Activated B cell treated with CpG ODN at 0.5 μM for 24 hours (primary cell): Measurements from ENCODE around the gene GHR. TPM values are rescaled to one million over a fixed set of nuclear protein-coding genes. Genes with fewer than 3 reads are reported as not detected.

Experiments
- ATAC-seq: fragments of 200-7000 bp; cut with Tn5 transposase; one replicate; pipeline ENCODE4 v1.10.0; 2021; ENCODE audit warnings: low read depth, mild to moderate bottlenecking, moderate library complexity
- CTCF ChIA-PET: fragments of 350-600 bp; sonication (Branson Sonifier 250); formaldehyde crosslinking; loops from one replicate; lab custom pipeline; 2021; ENCODE audit warnings: antibody characterized with exemption; lab: Charles Lee
- POLR2A ChIA-PET: fragments of 350-600 bp; sonication (Branson Sonifier 250); formaldehyde crosslinking; loops from one replicate; lab custom pipeline; 2021; ENCODE audit warnings: antibody characterized with exemption; lab: Charles Lee
- DNase-seq: peaks from one replicate; pipeline ENCODE4 v3.0.0; 2022
- H3K27ac Mint-ChIP-seq: one replicate; pipeline ENCODE4 v1.8.0; 2020; ENCODE audit warnings: mixed read lengths
- H3K27me3 Mint-ChIP-seq: one replicate; pipeline ENCODE4 v1.8.0; 2021; ENCODE audit warnings: mixed read lengths
- H3K36me3 Mint-ChIP-seq: one replicate; pipeline ENCODE4 v1.8.0; 2021; ENCODE audit warnings: low read depth, mixed read lengths
- H3K4me1 Mint-ChIP-seq: one replicate; pipeline ENCODE4 v1.8.0; 2021; ENCODE audit warnings: mixed read lengths
- H3K4me3 Mint-ChIP-seq: one replicate; pipeline ENCODE4 v1.8.0; 2020; ENCODE audit warnings: mild to moderate bottlenecking, mixed read lengths
- H3K9me3 Mint-ChIP-seq: one replicate; pipeline ENCODE4 v1.8.0; 2020; ENCODE audit warnings: mixed read lengths
- intact Hi-C: fragments of 100-400 bp; cut with micrococcal nuclease; formaldehyde crosslinking; loops from one replicate; pipeline ENCODE4 v1.15.1; 2024
- total RNA-seq: library from RNA; stranded (reverse); gene quantifications from 2 replicates; pipeline ENCODE4 v1.2.3, GENCODE V29; 2022
- TF ChIP-seq, protein P1 (sequence below): fragments of 200-600 bp; IDR thresholded peaks from one replicate; pipeline ENCODE4 v1.8.0; 2022; ENCODE audit warnings: antibody characterized with exemption, mild to moderate bottlenecking

The GHR gene
- total RNA-seq, 1 donor from 2014 or later = not detected

GRCh38 chr5:42579320-42579719, 156.1 kb downstream of the GHR start:
- intact Hi-C loops = no loop called here
- ChIA-PET CTCF (interaction anchor here (0.8 kb wide), 1 partner anchor 723 kb away, joined by 3 read pairs; no protein-coding TSS in a partner anchor), POLR2A (no interaction called here)
- Mint-ChIP-seq H3K4me3 (no peak overlapping the region), H3K9me3 (no peaks in the 10 kb centered on the region), H3K27me3 (peaks cover 10% of the 10 kb centered on the region), H3K36me3 (no peaks in the 10 kb centered on the region), H3K4me1 (peaks cover 3% of the 10 kb centered on the region), H3K27ac (no peak overlapping the region)
- TF ChIP-seq, protein P1, sequence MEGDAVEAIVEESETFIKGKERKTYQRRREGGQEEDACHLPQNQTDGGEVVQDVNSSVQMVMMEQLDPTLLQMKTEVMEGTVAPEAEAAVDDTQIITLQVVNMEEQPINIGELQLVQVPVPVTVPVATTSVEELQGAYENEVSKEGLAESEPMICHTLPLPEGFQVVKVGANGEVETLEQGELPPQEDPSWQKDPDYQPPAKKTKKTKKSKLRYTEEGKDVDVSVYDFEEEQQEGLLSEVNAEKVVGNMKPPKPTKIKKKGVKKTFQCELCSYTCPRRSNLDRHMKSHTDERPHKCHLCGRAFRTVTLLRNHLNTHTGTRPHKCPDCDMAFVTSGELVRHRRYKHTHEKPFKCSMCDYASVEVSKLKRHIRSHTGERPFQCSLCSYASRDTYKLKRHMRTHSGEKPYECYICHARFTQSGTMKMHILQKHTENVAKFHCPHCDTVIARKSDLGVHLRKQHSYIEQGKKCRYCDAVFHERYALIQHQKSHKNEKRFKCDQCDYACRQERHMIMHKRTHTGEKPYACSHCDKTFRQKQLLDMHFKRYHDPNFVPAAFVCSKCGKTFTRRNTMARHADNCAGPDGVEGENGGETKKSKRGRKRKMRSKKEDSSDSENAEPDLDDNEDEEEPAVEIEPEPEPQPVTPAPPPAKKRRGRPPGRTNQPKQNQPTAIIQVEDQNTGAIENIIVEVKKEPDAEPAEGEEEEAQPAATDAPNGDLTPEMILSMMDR = no peak
- DNase-seq (no peak), ATAC-seq (no peak)

- ChIA-PET POLR2A (no interaction called here), CTCF (interaction anchor here (1.0 to 1.8 kb wide), 2 partner anchors 725 to 726 kb away, joined by 3 to 9 read pairs; no protein-coding TSS in a partner anchor)
- ATAC-seq (no peak), DNase-seq (no peak)
- TF ChIP-seq, protein P1 = no peak
- H3K27me3 Mint-ChIP-seq = peaks cover 8% of the 10 kb centered on the region
- H3K27ac Mint-ChIP-seq = no peak overlapping the region
- H3K36me3 Mint-ChIP-seq = no peaks in the 10 kb centered on the region
- H3K9me3 Mint-ChIP-seq = no peaks in the 10 kb centered on the region
- intact Hi-C loops = loop anchor here (2.0 kb wide), 2 partner anchors 185 to 307 kb away; no protein-coding TSS in a partner anchor
- H3K4me1 Mint-ChIP-seq = peaks cover 3% of the 10 kb centered on the region
- H3K4me3 Mint-ChIP-seq = no peak overlapping the region
These were observed 158.6 kb downstream of the GHR start for GRCh38 chr5:42581845-42582244.

- ChIA-PET CTCF (interaction anchor here (1.0 to 1.8 kb wide), 5 partner anchors 9 to 727 kb away, joined by 3 to 9 read pairs (median 4); no protein-coding TSS in a partner anchor), POLR2A (no interaction called here)
- Mint-ChIP-seq H3K4me3 (no peak overlapping the region), H3K36me3 (no peaks in the 10 kb centered on the region), H3K27ac (no peak overlapping the region), H3K9me3 (no peaks in the 10 kb centered on the region), H3K27me3 (peaks cover 8% of the 10 kb centered on the region), H3K4me1 (peaks cover 3% of the 10 kb centered on the region)
- no peak for DNase-seq
- no peak for ATAC-seq
- TF ChIP-seq, protein P1 = no peak
- intact Hi-C loops = loop anchor here (1.0 to 2.0 kb wide), 3 partner anchors 184 to 726 kb away; no protein-coding TSS in a partner anchor
These were observed 159.5 kb downstream of the GHR start for GRCh38 chr5:42582723-42583122.

DNA sequence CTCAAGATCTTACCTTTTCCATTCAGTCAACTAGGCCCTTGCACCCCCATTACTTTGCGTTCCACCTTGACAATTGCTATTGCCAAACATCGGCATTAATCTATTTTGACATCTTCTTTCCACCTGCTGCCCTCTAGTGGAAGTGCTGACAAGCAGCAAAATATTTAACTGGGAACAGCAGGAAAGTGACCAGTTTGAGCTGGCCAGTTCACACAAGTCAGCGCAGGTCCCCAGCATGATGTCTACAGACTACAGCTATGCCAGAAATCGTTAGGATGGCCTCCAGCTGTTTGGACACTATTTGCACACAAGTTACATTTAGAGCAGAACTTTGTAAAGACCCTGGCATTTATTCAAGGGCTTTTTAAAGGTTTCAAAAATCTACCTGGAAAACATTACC, 160.1 kb downstream of the GHR start:
- Mint-ChIP-seq H3K27me3 (peaks cover 8% of the 10 kb centered on the region), H3K27ac (no peak overlapping the region), H3K4me3 (no peak overlapping the region), H3K9me3 (no peaks in the 10 kb centered on the region), H3K36me3 (no peaks in the 10 kb centered on the region), H3K4me1 (peaks cover 3% of the 10 kb centered on the region)
- TF ChIP-seq, protein P1 = no peak
- POLR2A ChIA-PET = no interaction called here
- DNase-seq (no peak), ATAC-seq (no peak)
- CTCF ChIA-PET = interaction anchor here (0.8 to 1.8 kb wide), 6 partner anchors 9 to 727 kb away, joined by 3 to 9 read pairs (median 4); no protein-coding TSS in a partner anchor
- intact Hi-C loops = loop anchor here (1.0 to 2.0 kb wide), 3 partner anchors 183 to 727 kb away; no protein-coding TSS in a partner anchor

- peaks cover 9% of the 10 kb centered on the region for H3K4me1 Mint-ChIP-seq
- intact Hi-C loops = no loop called here
- POLR2A ChIA-PET = no interaction called here
- no peak overlapping the region for H3K4me3 Mint-ChIP-seq
- ATAC-seq (no peak), DNase-seq (no peak)
- peaks cover 9% of the 10 kb centered on the region for H3K27me3 Mint-ChIP-seq
- no peaks in the 10 kb centered on the region for H3K9me3 Mint-ChIP-seq
- H3K36me3 Mint-ChIP-seq = no peaks in the 10 kb centered on the region
- CTCF ChIA-PET = no interaction called here
- H3K27ac Mint-ChIP-seq = no peak overlapping the region
- TF ChIP-seq, protein P1 = no peak
These were observed 163.4 kb downstream of the GHR start for GRCh38 chr5:42586625-42587024.
